Inferior parietal cortex (tissue), 1 donor: ENCODE results near the gene ODAD4.

Experiments used
- DNase-seq: peaks from one replicate; pipeline ENCODE4 v3.0.0-alpha.2; 2016; ENCODE audit errors: extremely low spot score

Gene ODAD4

DNA sequence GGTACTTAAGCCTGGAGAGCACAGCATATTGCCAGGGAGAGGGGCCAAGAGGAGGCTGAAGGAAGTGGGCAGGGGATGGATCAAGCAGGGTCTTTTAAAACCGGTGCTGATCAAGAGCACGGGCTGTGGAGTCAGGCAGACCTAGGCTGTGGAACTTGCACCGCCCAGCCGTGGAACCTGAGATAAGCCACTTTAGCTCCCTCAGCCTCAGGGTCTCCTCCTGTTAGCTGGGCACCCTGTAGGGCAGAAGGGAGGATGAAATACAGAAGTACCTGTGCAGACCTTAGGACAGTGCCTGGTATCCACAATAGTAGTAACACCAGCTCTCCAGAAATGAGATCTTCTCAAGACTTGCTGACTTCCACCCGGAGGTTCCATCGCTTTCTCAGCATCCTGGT is 9.3 kb downstream of the ODAD4 start:
- no peak for DNase-seq

- no peak for DNase-seq
These were observed 10.8 kb downstream of the ODAD4 start for GRCh38 chr17:41941168-41941567.

- no peak for DNase-seq
These were observed 12.4 kb downstream of the ODAD4 start for GRCh38 chr17:41942626-41943373.

DNA sequence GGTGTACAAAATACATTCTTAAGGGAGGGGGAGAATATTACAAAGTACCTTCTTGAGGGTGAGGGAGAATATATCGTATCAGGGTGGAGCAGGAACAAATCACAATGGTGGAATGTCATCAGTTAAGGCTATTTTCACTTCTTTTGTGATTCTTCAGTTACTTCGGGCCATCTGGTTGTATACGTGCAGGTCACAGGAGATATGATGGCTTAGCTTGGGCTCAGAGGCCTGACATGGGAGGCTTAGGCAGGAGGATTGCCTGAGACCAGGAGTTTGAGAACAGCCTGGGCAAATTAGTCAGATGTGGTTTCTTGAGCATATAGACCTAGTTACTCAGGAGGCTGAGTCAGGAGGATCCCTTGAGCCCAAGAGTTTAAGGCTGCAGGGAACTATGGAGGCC is 13.1 kb downstream of the ODAD4 start:
- no peak for DNase-seq

DNA sequence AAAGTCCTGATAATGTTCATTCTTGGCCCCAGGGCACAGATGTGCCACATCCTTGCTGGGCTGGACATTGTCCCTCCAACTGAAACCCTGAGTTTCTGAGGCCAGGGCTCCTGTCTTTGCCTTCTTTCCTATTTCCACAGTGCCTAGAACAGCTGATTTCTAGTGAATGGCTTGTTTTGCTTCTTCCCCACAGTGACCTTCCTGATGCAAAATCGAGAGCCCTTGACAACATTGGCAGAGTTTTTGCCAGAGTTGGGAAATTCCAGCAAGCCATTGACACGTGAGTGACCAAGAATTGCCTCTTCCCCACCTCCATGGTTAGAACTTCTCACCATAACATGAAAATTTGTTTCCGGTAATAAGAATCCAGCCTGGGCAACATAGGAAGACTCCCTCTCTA is 14.5 kb downstream of the ODAD4 start:
- DNase-seq: no peak

DNA sequence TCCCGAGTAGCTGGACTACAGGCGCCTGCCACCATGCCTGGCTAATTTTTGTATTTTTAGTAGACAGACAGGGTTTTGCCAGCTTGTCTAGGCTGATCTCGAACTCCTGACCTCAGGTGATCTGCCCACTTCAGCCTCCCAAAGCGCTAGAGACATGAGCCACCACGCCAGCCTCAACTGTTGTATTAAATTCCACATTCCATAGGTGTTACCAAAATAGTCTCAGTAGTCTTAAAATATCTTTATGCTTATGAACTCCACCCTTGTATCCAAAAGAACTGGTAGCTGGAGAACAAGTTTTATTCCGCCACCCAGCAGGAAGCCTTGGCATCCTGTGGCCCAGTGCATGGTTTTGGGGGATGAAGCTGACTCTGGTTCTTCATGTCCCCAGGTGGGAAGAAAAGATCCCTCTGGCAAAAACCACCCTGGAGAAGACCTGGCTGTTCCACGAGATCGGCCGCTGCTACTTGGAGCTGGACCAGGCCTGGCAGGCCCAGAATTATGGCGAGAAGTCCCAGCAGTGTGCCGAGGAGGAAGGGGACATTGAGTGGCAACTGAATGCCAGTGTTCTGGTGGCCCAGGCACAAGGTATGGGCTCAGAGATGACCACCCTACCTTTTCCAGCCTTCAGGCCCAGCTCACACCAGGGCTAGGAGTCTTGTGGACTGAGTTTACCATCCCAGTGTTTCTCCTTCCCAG is 18.5 kb downstream of the ODAD4 start:
- DNase-seq: no peak

DNA sequence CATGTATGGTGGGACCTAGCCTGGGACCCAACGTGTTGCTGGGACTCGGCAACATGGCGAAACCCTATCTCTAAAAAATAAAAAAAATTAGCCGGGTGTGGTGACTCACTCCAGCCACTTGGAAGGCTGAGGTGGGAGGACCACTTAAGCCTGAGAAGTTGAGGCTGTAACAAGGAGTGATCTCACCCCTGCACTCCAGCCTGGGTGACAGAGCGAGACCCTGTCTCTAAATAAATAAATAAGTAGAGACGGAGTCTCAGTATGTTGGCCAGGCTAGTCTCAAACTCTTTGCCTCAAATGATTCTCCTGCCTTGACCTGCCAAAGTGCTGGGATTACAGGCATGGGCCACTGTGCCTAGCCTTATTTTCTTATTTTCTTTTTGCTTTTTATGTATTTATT is 26.1 kb downstream of the ODAD4 start:
- DNase-seq: no peak

DNA sequence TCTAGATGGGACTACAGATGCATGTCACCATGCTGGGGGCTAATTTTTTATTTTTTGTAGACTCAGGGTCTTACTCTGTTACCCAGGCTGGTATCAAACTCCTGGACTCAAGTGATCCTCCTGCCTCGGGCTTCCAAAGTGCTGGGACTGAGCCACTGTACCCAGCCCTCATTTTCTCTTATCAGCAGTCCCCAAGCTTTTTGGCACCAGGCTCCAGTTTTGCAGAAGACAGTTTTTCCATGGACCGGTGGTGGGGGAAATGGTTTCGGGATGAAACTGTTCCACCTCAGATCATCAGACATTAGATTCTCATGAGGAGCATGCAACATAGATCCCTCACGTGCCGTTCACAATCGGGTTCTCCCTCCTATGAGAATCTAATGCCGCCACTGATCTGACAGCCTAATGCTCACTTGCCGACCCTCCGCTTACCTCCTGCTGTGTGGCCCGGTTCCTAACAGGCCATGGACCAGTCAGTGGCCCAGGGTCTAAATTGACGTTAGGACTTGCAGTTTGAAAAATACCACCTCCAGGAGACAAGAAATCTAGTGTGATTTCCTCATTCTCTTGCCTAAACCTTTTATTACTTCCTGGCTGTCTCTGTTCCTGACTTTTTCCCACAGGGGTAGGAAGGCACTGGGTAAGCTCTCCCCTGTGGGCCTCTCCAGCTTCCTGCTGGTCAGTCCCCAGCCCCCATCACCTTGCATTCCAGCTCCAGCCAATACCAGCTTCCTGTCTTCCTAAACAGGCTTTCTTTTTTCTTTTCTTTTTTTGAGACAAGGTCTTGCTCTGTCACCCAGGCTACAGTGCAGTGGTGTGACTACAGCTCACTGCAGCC is 26.8 kb downstream of the ODAD4 start:
- DNase-seq: no peak

DNA sequence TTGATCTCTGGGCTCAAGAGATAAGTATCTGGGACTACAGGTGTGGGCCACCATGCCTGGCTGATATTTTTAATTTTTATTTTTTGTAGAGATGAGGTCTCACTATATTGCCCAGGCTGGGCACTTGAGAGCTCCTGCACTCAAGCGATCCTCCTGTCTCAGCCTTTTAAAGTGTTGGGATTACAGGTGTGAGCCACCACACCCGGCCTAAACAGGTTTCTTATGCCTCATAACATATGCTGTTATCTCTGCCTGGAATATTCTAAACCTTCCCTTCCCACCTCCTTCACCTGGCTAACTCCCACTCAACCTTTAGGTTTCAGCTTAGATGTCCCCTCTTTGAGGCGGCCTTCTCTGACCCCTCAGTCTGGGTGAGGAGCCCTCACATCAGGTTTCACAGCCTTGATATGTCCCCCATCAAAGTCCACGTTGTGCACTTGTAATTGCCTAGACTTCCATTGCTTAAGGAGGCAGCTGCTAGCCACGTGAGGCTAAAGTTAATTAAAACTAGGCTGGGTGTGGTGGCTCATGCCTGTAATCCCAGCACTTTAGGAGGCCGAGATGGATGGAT is 27.5 kb downstream of the ODAD4 start:
- no peak for DNase-seq

GRCh38 chr17:41959030-41959335 is 28.6 kb downstream of the ODAD4 start:
- DNase-seq: no peak

GRCh38 chr17:41959336-41960095 is 29.1 kb downstream of the ODAD4 start:
- DNase-seq: no peak

GRCh38 chr17:41962111-41962510 is 31.7 kb downstream of the ODAD4 start:
- no peak for DNase-seq

GRCh38 chr17:41962768-41963434 is 32.5 kb downstream of the ODAD4 start:
- DNase-seq: peak; percentile 84

DNA sequence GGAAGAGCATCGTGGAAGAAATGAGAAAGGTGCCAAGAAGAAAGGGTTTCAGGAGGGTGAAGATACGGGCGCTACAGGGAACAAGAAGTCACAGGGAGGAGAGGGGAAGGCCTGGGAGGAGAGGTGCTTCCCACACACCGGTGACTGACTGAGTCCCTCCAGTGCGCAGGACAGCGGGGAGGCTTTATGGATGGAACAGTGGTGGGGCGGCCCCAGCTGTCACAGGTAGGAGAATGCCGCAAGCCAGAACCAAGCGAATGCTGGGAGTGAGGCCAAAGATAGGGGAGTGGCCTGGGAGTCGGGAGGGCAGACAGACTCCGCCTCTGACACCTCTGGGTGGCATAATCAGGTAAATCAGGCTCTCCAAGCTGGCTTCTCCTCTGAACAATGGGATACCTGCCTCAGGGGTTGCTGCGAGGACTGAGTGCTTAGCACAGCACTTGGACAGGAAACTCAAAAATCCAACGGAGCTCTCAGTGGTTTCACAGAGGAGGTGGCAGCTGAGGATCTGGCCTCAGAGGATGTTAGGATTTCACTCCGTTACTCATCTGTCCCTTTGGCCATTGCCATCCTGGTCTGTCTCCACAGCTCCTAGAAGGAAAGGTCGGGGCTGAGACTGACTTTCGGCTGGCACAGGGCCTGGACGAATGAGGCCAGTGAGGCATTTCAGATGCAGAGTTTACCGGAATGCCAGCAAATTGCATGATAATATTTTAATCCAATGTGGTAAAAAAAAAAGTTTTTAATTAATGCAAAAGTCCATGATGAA is 35.5 kb downstream of the ODAD4 start:
- peak; percentile 32 for DNase-seq

DNA sequence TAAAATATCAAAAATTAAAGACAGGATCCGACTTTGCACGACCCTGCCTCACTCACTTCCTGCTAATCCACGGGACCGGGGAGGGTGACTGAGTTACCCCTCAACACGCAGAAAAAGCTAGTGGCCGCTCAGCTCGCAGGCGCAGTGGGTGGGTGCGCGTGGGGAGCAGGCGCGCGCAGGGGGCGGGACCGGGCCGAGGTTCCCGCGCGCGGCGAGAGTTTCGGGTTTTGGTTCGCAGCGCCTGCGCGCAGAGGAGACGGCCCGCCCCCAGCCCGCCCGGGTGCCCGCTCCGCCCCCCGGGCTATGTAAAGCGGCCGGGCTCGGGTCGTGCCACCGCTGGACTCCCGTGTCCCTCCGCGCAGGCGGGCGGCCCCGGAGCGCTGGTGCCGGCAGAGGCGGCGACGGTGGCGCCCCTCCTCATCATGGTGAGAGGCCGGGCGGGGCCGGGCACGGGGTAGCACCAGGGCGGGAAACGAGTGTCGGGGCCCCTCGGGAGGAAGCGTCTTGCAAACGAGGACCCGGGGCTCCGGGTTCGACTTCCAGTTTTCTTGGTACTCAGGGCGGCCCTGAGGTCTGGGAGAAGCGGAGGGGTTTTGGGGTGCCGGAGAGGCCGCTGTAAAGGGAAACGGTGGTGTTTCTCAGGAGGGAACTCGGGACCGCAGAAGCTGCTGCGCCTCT is 36.2 kb downstream of the ODAD4 start, which contains the start of gene CNP:
Gene CNP (plus strand): TSS at position 333 of the 678 bp plus-strand sequence. CDS start 90 bp downstream, at position 423.
- peak; percentile 90 for DNase-seq

- DNase-seq: peak; percentile 92
These were observed 36.9 kb downstream of the ODAD4 start for GRCh38 chr17:41967141-41967920.

- DNase-seq: no peak
These were observed 37.6 kb downstream of the ODAD4 start for GRCh38 chr17:41967921-41968578.

DNA sequence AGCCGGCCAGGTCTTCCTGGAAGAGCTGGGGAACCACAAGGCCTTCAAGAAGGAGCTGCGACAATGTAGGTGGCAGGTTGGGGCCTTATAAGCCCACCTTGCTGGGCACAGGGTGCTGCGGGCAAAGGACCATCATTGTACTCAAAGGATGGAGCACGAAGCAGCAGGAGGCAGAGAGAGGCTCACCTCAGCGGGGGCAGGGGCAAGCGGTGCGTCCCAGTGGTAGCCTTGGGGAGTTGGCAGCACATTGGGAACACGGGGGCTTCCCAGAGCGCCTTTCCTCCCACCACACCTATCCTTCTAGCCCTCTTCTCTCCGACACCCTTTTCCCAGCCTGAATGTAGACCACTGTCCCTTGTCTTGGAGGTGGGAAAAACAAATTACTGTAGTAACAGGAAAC is 38.3 kb downstream of the ODAD4 start:
- DNase-seq: no peak
